HFF-Myc (cell line): ENCODE results near the gene ICOS.

Experiments
- DNase-seq: peaks from one replicate; pipeline ENCODE4 v3.0.0-alpha.2; 2011; ENCODE audit warnings: low read depth; ENCODE audit errors: extremely low read depth
- H3K4me3 ChIP-seq: replicated peaks from 2 replicates; pipeline ENCODE4 v1.5.1; 2011; ENCODE audit warnings: low read depth, mild to moderate bottlenecking, control low read depth, low read length
- TF ChIP-seq, protein P1 (sequence below): IDR thresholded peaks from 2 replicates; pipeline ENCODE4 v1.5.1; 2012; ENCODE audit warnings: mild to moderate bottlenecking, low read depth, low read length, control low read depth; ENCODE audit errors: missing control alignments

ICOS gene

DNA sequence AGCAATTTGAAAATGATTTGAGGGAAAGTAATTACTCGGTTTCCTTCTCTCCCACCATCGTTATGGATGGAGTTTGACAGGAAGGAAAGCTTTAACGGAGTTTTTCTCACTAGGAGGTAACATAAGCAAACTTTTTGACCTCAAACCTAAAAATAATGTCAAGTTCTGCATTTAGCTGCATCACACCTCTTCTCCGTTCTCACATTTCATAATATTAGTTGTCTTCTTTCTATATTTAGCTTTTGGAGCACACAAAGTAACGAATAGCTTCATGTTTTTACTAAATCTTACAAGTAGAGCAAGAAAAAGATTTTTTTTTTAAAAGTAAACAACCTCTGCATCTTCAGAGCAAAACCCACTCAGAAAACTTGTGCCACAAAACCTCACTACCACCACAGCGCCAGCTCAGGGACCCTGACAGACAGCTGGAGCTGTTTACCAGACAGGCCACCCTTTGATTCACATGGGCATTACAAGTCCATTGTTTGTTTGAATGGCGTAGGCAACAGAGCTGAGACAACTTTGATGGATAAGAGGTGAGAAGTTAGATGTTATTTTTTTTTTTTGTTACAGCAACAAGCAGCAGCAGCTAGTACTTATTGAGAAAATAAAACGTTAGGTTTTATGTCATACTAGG is 21.9 kb upstream of the ICOS start:
- H3K4me3 ChIP-seq: no peak overlapping the region
- DNase-seq: no peak
- TF ChIP-seq, protein P1, sequence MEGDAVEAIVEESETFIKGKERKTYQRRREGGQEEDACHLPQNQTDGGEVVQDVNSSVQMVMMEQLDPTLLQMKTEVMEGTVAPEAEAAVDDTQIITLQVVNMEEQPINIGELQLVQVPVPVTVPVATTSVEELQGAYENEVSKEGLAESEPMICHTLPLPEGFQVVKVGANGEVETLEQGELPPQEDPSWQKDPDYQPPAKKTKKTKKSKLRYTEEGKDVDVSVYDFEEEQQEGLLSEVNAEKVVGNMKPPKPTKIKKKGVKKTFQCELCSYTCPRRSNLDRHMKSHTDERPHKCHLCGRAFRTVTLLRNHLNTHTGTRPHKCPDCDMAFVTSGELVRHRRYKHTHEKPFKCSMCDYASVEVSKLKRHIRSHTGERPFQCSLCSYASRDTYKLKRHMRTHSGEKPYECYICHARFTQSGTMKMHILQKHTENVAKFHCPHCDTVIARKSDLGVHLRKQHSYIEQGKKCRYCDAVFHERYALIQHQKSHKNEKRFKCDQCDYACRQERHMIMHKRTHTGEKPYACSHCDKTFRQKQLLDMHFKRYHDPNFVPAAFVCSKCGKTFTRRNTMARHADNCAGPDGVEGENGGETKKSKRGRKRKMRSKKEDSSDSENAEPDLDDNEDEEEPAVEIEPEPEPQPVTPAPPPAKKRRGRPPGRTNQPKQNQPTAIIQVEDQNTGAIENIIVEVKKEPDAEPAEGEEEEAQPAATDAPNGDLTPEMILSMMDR: no peak

DNA sequence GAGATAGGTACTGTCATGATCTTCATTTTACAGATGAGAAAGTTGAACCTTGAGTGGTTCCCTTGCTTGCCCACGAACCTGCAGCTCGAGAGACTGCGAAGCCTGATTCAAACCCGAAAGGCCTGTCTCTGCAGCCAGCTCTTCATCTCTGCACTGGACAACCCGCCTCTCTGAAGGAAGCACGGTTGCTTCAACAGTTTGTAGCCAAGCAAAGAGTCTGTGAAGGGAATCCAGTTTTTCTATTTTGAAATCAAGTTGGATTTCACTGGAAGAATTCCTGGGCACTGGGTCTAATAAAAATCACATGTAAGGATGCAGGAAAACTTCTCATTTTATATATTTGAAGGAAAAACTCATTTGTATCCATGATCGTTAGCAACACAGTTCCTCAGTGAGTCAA is 21.3 kb upstream of the ICOS start:
- H3K4me3 ChIP-seq: no peak overlapping the region
- TF ChIP-seq, protein P1: no peak
- DNase-seq: no peak

- TF ChIP-seq, protein P1: no peak
- no peak for DNase-seq
- H3K4me3 ChIP-seq: no peak overlapping the region
Measured at GRCh38 chr2:203916756-203917155, 19.8 kb upstream of the ICOS start.

DNA sequence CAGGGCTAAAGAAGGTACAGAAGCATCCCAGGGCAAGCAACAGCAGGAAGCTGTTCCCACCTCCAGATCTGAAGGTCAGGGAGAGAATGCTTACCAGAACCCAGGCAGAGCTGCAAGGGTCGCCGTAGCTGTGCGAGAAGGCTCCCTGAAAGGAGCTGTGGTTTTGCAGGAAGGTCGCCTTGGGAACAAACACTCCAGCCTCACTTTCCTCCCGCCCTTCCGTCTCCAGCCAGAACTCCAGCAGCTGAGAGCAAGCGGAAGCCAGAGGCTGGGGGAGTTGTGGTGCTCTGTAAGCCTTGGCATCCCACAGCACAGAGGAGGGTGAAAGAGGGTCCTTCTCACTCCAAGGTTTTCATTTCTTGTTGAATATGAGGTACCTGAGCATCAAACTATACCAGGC is 18.3 kb upstream of the ICOS start:
- H3K4me3 ChIP-seq: no peak overlapping the region
- DNase-seq: no peak
- TF ChIP-seq, protein P1: no peak

GRCh38 chr2:203918839-203919238 is 17.7 kb upstream of the ICOS start:
- TF ChIP-seq, protein P1: no peak
- H3K4me3 ChIP-seq: no peak overlapping the region
- no peak for DNase-seq

- DNase-seq: no peak
- TF ChIP-seq, protein P1: no peak
Measured at GRCh38 chr2:203925512-203926158, 10.9 kb upstream of the ICOS start.

More at GRCh38 chr2:203925512-203926158, 10.9 kb upstream of the ICOS start:
- H3K4me3 ChIP-seq: no peak overlapping the region
